Omental fat pad (tissue), 4 donors: Measurements from ENCODE around the gene MAPK4. TPM values are rescaled to one million over a fixed set of nuclear protein-coding genes. Genes with fewer than 3 reads are reported as not detected.

Experiments used
- ATAC-seq: fragments of 150-250 bp; one replicate; pipeline ENCODE4 v1.9.1; 2016; ENCODE audit warnings: mild to moderate bottlenecking, moderate library complexity; ENCODE audit not compliant: low FRiP score
- DNase-seq: peaks from one replicate; pipeline ENCODE4 v3.0.0-alpha.2; 2019; ENCODE audit warnings: low spot score
- total RNA-seq, 4 donors: library from RNA; depleted of rRNA; stranded (reverse); fragments of >200 nt; gene quantifications; one replicate each; pipeline ENCODE4 v1.1.0, GENCODE V29; 2016
- TF ChIP-seq, protein P1 (sequence below), 3 donors: fragments of 450-650 bp; IDR thresholded peaks; one replicate each; pipeline ENCODE4 v1.5.1; 2016 to 2017; ENCODE audit warnings: antibody characterized with exemption in 3 of 3, mild to moderate bottlenecking in 3 of 3, moderate library complexity in 2 of 3

MAPK4 gene
- total RNA-seq, 4 donors from 2014 or later = 0.12 to 0.28 TPM; not detected in 2

GRCh38 chr18:50653402-50654093 lies 93.7 kb downstream of the MAPK4 start:
- TF ChIP-seq, protein P1, sequence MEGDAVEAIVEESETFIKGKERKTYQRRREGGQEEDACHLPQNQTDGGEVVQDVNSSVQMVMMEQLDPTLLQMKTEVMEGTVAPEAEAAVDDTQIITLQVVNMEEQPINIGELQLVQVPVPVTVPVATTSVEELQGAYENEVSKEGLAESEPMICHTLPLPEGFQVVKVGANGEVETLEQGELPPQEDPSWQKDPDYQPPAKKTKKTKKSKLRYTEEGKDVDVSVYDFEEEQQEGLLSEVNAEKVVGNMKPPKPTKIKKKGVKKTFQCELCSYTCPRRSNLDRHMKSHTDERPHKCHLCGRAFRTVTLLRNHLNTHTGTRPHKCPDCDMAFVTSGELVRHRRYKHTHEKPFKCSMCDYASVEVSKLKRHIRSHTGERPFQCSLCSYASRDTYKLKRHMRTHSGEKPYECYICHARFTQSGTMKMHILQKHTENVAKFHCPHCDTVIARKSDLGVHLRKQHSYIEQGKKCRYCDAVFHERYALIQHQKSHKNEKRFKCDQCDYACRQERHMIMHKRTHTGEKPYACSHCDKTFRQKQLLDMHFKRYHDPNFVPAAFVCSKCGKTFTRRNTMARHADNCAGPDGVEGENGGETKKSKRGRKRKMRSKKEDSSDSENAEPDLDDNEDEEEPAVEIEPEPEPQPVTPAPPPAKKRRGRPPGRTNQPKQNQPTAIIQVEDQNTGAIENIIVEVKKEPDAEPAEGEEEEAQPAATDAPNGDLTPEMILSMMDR (IDR thresholded peaks at IDR 0.05) = no peak
- DNase-seq = no peak
- ATAC-seq = no peak

GRCh38 chr18:50654211-50654610 lies 94.3 kb downstream of the MAPK4 start:
- TF ChIP-seq, protein P1 (IDR thresholded peaks at IDR 0.05) = no peak
- DNase-seq = no peak
- no peak for ATAC-seq

DNA sequence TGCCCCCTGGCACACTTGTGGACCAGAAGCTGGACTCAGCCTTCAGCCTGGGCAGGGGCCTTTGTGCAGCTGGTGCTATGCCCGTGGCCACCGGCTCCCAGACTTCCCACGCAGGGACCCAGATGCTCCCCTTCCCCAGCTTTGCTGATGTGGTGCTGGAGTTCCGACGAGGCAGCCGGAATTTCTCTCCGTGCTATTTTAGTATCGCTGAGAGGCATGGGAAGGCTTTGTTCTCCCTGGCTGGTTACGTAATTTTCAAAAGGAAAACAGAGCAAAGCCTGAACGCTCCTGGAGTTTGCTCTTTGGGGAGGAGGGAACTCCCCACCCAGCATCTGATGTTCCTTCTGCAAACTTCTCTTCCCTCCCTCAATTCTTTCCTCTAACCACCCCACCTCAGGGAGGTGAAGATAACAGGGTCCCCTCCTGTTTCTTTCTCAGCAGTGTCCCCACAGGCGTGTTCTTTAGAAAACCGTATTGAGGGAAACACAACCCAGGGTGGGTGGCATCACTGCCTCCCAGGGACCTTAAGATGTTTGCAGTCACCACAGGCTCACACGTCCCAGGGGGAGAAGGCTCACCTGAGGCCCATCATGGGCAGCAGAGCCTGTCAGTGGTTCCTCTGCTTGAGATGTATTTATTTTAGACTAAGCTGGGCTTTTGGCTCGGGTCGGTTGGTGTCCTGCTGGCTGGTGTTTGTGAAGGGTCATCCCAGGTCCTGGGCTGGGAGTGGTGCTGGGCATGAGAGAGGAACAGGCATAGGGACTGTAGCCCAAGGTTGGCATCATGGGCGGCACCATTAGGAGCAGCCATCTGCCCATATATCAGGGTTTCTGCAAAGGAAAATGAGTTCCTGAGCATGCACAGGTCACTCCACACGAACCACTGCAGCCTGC lies 95.0 kb downstream of the MAPK4 start:
- ATAC-seq (no peak), DNase-seq (no peak)

GRCh38 chr18:50656396-50656795 lies 96.5 kb downstream of the MAPK4 start:
- TF ChIP-seq, protein P1 (IDR thresholded peaks at IDR 0.05) = no peak
- no peak for ATAC-seq
- no peak for DNase-seq

More for the DNA sequence above, 95.0 kb downstream of the MAPK4 start:
- TF ChIP-seq, protein P1 (IDR thresholded peaks at IDR 0.05) = no peak

GRCh38 chr18:50656841-50657470 lies 97.1 kb downstream of the MAPK4 start:
- no peak for DNase-seq

GRCh38 chr18:50658601-50659000 lies 98.7 kb downstream of the MAPK4 start:
- DNase-seq = no peak
- no peak for ATAC-seq

More at GRCh38 chr18:50656841-50657470, 97.1 kb downstream of the MAPK4 start:
- TF ChIP-seq, protein P1 (IDR thresholded peaks at IDR 0.05) = no peak
- no peak for ATAC-seq

More at GRCh38 chr18:50658601-50659000, 98.7 kb downstream of the MAPK4 start:
- TF ChIP-seq, protein P1 (IDR thresholded peaks at IDR 0.05) = no peak
